SU-DHL-6 (cell line): Measurements from ENCODE around the gene ARV1.

ENCODE experiments used
- CTCF ChIP-seq: fragments of 200-600 bp; sonication (generic); IDR thresholded peaks from one replicate; pipeline ENCODE4 v1.5.1; 2017; ENCODE audit warnings: antibody characterized with exemption, mild to moderate bottlenecking, low read length, moderate library complexity; ENCODE audit not compliant: insufficient read depth, poor library complexity, severe bottlenecking
- EZH2phosphoT487 ChIP-seq: fragments of 200-600 bp; sonication (generic), shearing (Covaris generic); conservative IDR thresholded peaks from 2 replicates; pipeline ENCODE4 v1.6.1; 2018; ENCODE audit warnings: mild to moderate bottlenecking, antibody characterized with exemption, low read length, moderate library complexity, mixed read lengths

- TF ChIP-seq CTCF: no peak
- no peak for TF ChIP-seq EZH2phosphoT487
These were observed 2.5 kb upstream of the ARV1 start for GRCh38 chr1:230976360-230976759.
